Heart left ventricle (tissue), 16 donors: ENCODE data around the gene GPC6. TPM values are rescaled to one million over a fixed set of nuclear protein-coding genes. Genes with fewer than 3 reads are reported as not detected.

Experiments
- ATAC-seq, 4 donors: fragments of 200-7000 bp; cut with Tn5 transposase; one replicate each; pipeline ENCODE4 v1.9.1; 2020 to 2022; ENCODE audit warnings: moderate library complexity in 4 of 4, mild to moderate bottlenecking in 3 of 4, moderate number of reproducible peaks in 1 of 4
- DNase-seq, 5 donors: peaks; one replicate each; pipeline ENCODE4 v3.0.0-alpha.2; 2020
- H3K27ac ChIP-seq, 12 donors: fragments of 200-600 bp; sonication (generic) in 4 of 12; one replicate each; pipeline versions ENCODE4 v1.5.0 to v1.8.0; 2016 to 2022; ENCODE audit warnings: mild to moderate bottlenecking in 2 of 12
- H3K27me3 ChIP-seq, 9 donors: fragments of 200-600 bp; sonication (generic) in 2 of 9; one replicate each; pipeline versions ENCODE4 v1.5.1 to v1.8.0; 2016 to 2022; ENCODE audit warnings: mild to moderate bottlenecking in 3 of 9
- H3K36me3 ChIP-seq, 9 donors: fragments of 200-600 bp; sonication (generic) in 2 of 9; one replicate each; pipeline versions ENCODE4 v1.5.0 to v1.8.0; 2018 to 2022; ENCODE audit warnings: mild to moderate bottlenecking in 2 of 9
- H3K4me1 ChIP-seq, 12 donors: fragments of 200-600 bp; sonication (generic) in 4 of 12; one replicate each; pipeline versions ENCODE4 v1.5.0 to v1.8.0; 2016 to 2022; ENCODE audit warnings: mild to moderate bottlenecking in 3 of 12
- H3K4me3 ChIP-seq, 12 donors: fragments of 200-600 bp; sonication (generic) in 4 of 12; one replicate each; pipeline versions ENCODE4 v1.5.0 to v1.8.0; 2017 to 2022; ENCODE audit warnings: mild to moderate bottlenecking in 9 of 12, moderate library complexity in 4 of 12
- H3K9me3 ChIP-seq, 12 donors: fragments of 200-600 bp; sonication (generic) in 4 of 12; one replicate each; pipeline versions ENCODE4 v1.5.0 to v1.8.0; 2016 to 2022; ENCODE audit warnings: mild to moderate bottlenecking in 1 of 12
- POLR2A ChIP-seq, 2 donors: fragments of 450-650 bp; IDR thresholded peaks; one replicate each; pipeline ENCODE4 v1.6.1; 2017; ENCODE audit warnings: antibody characterized with exemption in 2 of 2, mild to moderate bottlenecking in 2 of 2, moderate library complexity in 2 of 2
- WGBS, 4 donors: extraction: QIAGEN DNeasy Blood & Tissue Kit in 2 of 4; methylation state at CpG; one replicate each; pipeline versions ENCODE4 v1.1.5 to v1.1.7; 2013 to 2018; 5-methylcytosine and 5-hydroxymethylcytosine counted together
- intact Hi-C, 10 donors: fragments of 100-400 bp; cut with DNase I; formaldehyde crosslinking; loops; one replicate each; pipeline versions ENCODE4 v1.11.1 to v1.14.2; 2022
- polyA plus RNA-seq, 2 donors: library from polyadenylated mRNA; stranded (reverse); fragments of 200-250 nt; gene quantifications; one replicate each; pipeline ENCODE4 v1.2.3, GENCODE V29; 2013
- total RNA-seq, 9 donors: library from RNA; depleted of rRNA in 2 of 9; stranded (reverse); fragments of >200 nt in 2 of 9; fragmentation: NEBNext Ultra II Directional in 3 of 9; extraction: Animal tissue kit (Norgen Biotek cat#: 25700) in 3 of 9; gene quantifications; one replicate each; pipeline versions ENCODE4 v1.1.0 to v1.2.4, GENCODE V29; 2016 to 2023
- TF ChIP-seq, protein P1 (sequence below), 12 donors: fragments of 200-600 bp; sonication (generic) in 4 of 12; IDR thresholded peaks; one replicate each; pipeline versions ENCODE4 v1.5.0 to v1.8.0; 2018 to 2022; ENCODE audit warnings: antibody characterized with exemption in 12 of 12, mild to moderate bottlenecking in 5 of 12
- donor health status: ischemic (EF 13 %, LVEDD 7.1; RV severe dilation, severe dysfunction).
- donor health status: healthy with polysubstance abuse.
- donor health status: DM: no; HTN: yes; CAD: no.
- donor health status: DM: no; HTN: no; CAD: no.
- donor health status: ischemic (EF 25% LVEDD 6.9; RV normal size, moderate dysfunction).
- donor health status: ischemic (EF 25% LVEDD 5.7; RV mildly dilated, moderate dysfunction).
- donor health status: healthy.
- donor health status: DM: yes; HTN: yes; CAD: no.
- donor health status: ischemic (EF 35%, LVEDD 5.7; RV mildly dilated, moderate dysfunction).
- donor health status: nonischemic (EF 11% LVEDD 7.7; RV severe dilation, severe dysfunction).
- donor health status: DM: yes; HTN: yes; CAD: no.
- donor health status: PGD.
- donor health status: ischemic (EF 29% LVEDD 5.4; RV normal size, mild dysfunction).
- donor health status: nonischemic (EF 23%, LVEDD 6.1; RV moderate dilation, normal function).

Gene GPC6
- total and polyA plus RNA-seq, 11 donors = 0.08 to 6.2 (median 2.0) TPM

DNA sequence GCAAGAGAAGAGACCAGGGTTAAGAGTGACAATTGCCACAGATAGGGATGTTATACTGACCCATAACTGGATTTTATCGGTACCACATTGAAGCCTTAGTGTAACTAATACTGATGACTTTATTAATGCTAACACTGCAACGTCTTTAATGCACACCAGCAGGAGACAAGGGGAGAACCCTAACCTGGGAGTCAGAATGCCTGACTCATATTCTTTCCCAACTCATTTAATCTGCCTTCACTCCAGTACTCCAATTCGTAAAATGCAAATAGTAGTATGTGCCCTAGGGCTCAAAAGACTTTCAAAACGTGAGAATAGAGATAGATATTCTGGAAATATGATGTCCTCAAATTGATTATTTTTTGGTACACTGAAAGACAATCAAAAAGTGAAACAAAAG, 62.4 kb downstream of the GPC6 start:
- H3K27me3 ChIP-seq = no peaks in the 10 kb centered on the region
- peaks cover 0 to 3% (median 0%) of the 10 kb centered on the region in 12 donors for H3K9me3 ChIP-seq
- intact Hi-C loops = no loop called here
- H3K27ac ChIP-seq = no peak overlapping the region
- TF ChIP-seq, protein P1, sequence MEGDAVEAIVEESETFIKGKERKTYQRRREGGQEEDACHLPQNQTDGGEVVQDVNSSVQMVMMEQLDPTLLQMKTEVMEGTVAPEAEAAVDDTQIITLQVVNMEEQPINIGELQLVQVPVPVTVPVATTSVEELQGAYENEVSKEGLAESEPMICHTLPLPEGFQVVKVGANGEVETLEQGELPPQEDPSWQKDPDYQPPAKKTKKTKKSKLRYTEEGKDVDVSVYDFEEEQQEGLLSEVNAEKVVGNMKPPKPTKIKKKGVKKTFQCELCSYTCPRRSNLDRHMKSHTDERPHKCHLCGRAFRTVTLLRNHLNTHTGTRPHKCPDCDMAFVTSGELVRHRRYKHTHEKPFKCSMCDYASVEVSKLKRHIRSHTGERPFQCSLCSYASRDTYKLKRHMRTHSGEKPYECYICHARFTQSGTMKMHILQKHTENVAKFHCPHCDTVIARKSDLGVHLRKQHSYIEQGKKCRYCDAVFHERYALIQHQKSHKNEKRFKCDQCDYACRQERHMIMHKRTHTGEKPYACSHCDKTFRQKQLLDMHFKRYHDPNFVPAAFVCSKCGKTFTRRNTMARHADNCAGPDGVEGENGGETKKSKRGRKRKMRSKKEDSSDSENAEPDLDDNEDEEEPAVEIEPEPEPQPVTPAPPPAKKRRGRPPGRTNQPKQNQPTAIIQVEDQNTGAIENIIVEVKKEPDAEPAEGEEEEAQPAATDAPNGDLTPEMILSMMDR (IDR thresholded peaks at IDR 0.05) = no peak
- TF ChIP-seq POLR2A (IDR thresholded peaks at IDR 0.05) = no peak
- H3K36me3 ChIP-seq = no peaks in the 10 kb centered on the region
- ATAC-seq (no peak), DNase-seq (no peak)
- H3K4me1 ChIP-seq = no peaks in the 10 kb centered on the region
- no peak overlapping the region for H3K4me3 ChIP-seq
- WGBS, 4 donors = 72 to 79% (median 75%) methylated on average over 4 of the region's 4 CpGs

DNA sequence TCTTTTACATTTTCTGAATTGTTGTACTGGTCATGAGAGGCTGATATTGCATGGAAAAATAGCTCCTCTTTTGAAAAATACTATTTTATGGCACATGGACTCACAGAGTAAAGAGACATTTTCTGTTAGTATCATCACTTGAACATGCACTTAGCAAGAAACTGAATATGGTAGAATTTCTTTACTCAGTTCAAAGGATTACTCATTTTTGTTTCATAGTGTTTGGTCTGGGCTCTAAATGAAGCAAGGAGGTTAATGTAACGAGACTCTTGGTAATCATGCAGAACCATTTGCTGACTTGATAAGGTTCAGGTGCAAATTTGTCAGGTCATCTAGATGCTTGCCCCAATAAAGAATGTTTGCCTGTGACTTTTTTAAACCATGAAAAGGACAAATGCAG, 63.2 kb downstream of the GPC6 start:
- ATAC-seq = no peak
- intact Hi-C loops = no loop called here
- TF ChIP-seq, protein P1 (IDR thresholded peaks at IDR 0.05) = no peak
- no peak for TF ChIP-seq POLR2A (IDR thresholded peaks at IDR 0.05)
- H3K27me3 ChIP-seq = no peaks in the 10 kb centered on the region
- WGBS, 4 donors = 72 to 83% (median 78%) methylated on average over 1 of the region's 1 CpG
- H3K27ac ChIP-seq = no peak overlapping the region
- no peaks in the 10 kb centered on the region for H3K4me1 ChIP-seq
- no peak for DNase-seq
- no peaks in the 10 kb centered on the region for H3K36me3 ChIP-seq
- H3K4me3 ChIP-seq = no peak overlapping the region
- H3K9me3 ChIP-seq = peaks cover 0 to 3% (median 0%) of the 10 kb centered on the region in 12 donors

DNA sequence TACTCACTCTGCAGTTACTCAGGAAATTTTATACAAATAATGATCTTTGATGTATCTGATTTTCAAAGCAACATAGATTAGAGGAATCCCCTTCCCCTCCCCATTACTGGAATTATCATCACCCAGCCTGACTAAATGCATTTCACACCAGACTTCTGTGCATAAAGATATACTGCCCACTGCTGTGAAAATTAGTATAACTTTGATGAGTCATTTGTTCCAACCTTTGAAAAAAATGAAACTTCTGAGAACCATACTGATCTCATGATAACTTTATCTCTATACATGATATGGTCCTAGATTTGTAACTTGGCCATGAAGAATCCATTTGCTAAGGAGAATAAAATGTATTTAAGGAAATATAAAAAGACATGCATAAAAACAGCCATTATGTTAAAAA, 63.9 kb downstream of the GPC6 start:
- Histone ChIP-seq H3K4me3 (no peak overlapping the region), H3K9me3 (peaks cover 0 to 3% (median 0%) of the 10 kb centered on the region in 12 donors), H3K27me3 (no peaks in the 10 kb centered on the region), H3K27ac (no peak overlapping the region), H3K4me1 (no peaks in the 10 kb centered on the region), H3K36me3 (no peaks in the 10 kb centered on the region)
- intact Hi-C loops = no loop called here
- TF ChIP-seq, protein P1 (IDR thresholded peaks at IDR 0.05) = no peak
- TF ChIP-seq POLR2A (IDR thresholded peaks at IDR 0.05) = no peak
- DNase-seq (no peak), ATAC-seq (no peak)

DNA sequence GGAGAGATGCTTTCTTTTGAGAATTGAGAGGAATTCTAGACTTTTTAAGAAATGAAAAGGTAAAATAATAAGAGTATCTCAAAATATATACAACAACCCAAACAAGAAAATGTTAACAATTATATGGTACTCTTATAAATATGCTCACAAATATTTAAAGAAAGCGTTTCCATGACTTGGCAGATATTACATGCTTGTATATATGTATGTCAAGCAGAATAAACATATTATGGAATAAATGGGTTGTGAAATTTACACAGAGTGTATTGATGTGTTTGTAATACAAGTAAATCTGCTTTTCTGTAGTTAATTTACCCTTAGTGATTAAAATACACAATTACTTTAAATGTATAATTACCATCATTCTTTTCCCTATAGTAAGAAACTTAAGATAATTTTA, 65.8 kb downstream of the GPC6 start:
- Histone ChIP-seq H3K4me3 (no peak overlapping the region), H3K9me3 (peaks cover 0 to 3% (median 0%) of the 10 kb centered on the region in 12 donors), H3K27me3 (no peaks in the 10 kb centered on the region), H3K27ac (no peak overlapping the region), H3K36me3 (no peaks in the 10 kb centered on the region), H3K4me1 (no peaks in the 10 kb centered on the region)
- intact Hi-C loops = no loop called here
- DNase-seq (no peak), ATAC-seq (no peak)
- no peak for TF ChIP-seq POLR2A (IDR thresholded peaks at IDR 0.05)
- TF ChIP-seq, protein P1 (IDR thresholded peaks at IDR 0.05) = no peak
- WGBS, 4 donors = 45 to 82% (median 78%) methylated on average over 1 of the region's 1 CpG
